Middle frontal gyrus (tissue), 1 donor: Measurements from ENCODE around the gene ZNF135.

Experiments used
- DNase-seq: peaks from one replicate; pipeline ENCODE4 v3.0.0-alpha.2; 2015; ENCODE audit warnings: low spot score; ENCODE audit errors: extremely low spot score

The ZNF135 gene

DNA sequence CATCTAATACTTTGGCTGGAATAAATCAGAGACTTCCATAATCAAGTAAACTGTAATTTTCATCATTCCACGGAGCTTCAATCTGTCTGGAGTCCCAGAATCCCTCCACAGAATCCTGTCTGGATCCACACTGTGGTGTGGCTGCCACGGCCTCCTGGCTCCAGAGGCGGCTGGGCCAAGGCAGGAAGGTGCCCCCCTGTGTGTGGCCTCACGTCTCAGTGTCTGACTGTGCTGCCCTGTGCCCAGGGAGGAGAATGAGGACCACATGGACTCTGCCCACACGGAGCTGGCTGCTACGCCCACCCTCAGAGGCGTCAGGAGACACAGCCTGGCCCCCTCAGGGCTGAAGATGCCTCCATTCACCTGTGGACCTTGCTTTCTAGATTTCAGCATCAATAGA is 12.2 kb upstream of the ZNF135 start:
- no peak for DNase-seq

GRCh38 chr19:58047672-58048071 is 11.4 kb upstream of the ZNF135 start:
- DNase-seq: no peak

DNA sequence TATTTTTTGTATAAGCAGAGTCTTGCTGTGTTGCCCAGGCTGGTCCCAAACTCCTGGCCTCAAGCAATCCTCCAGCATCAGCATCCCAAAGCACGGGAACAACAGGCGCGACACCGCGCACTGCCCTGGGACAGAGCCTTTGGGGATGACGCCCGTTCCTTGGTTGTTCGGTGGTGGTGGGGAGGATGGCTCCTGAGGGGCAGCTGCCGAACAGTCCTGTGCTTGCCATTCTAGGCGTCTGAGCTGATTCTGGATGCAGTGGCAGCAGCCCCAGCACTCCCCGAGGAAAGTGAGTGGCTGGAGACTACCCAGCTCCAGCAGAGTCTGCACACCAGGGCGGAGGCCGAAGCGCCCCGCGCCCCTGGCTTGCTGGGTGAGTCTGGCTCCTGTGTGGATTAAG is 6.8 kb upstream of the ZNF135 start:
- no peak for DNase-seq

- DNase-seq: no peak
Measured at GRCh38 chr19:58053480-58054156, 5.5 kb upstream of the ZNF135 start.

DNA sequence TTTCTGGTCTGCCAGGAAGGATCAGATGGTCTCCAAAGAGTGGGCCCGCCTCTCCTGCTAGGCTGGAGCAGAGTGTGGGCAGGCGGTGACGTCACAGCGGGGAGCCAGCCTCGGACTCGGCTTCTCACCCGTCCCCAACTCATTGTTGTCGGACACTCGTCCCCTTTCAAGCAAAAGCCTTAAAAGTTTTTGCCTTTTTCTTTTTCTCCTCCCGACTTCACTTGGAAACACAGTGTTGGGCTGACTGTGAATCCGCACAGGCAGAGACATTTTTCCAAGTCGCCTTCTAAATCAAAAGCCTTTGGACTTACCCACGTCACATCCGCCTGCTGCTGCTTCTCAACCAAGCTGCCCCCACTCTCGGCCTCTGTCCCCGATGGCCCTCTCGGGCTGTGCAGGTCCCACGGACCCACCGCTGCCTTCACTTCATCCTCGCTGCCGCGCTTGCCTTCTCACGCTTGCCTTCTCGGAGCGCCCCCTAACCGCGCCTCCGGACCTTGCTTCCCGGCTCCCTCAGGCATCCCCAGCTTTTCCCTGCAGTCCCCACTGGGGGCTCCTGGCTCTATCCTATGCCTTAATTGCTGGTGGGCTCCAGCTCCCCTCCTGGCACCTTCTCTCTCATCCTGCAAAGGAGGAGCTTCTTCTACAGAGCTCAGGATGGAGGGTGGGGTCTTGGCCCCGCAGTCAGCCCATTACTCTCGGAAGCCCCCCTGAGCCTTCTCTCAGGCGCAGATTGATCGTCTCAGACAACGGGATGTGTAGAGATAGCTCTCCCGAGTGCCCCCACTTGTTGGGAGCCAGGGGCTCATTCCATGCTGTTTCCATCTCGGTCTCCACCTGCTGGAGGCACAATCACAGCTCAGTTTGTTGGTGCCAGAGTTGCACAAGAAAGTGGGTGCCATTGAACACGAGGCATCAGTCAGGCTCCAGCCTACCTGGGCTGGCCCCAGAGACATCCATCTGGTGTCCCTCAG is 3.9 kb upstream of the ZNF135 start:
- DNase-seq: peak; percentile 22

DNA sequence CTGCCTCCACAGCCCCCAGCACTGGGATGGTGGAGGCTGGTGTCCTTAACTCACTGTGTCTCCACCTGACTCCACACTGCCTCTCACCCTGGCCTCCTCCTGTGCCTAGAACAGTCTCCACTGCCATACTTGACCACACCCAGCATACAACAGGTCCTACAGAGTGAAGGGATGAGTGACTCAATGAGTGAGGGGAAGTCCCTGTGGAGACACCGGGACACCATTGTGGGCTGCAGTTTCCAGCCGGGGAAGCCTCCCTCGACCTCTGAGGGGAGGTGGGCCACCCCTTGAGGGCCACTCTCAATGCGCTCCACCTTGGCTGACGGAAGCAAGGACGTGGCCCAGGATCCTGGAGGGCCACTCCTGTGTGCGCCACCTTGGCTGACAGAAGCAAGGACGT is 2.8 kb upstream of the ZNF135 start:
- DNase-seq: no peak

DNA sequence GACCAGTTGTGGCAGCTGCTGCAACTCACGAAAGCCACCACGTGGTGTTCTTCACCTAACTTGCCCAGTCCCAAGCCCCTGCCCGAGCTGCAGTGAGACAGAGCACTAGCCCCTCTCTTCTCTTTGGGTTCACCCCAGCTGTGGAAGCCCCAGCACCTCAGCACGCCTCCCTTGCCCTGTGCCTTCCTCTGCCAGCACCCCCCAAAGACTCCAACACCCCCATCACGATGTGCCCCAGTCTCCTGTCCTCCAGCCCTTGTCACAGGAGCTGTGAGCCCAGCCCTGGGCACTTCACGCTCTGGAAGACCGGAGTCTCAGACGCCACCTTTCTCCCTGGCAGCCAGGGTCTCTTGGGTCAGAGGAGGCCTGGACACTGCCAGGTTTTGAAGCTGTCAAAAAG is 2.2 kb upstream of the ZNF135 start:
- no peak for DNase-seq

GRCh38 chr19:58058467-58058866 is 615 bp upstream of the ZNF135 start:
- DNase-seq: no peak

DNA sequence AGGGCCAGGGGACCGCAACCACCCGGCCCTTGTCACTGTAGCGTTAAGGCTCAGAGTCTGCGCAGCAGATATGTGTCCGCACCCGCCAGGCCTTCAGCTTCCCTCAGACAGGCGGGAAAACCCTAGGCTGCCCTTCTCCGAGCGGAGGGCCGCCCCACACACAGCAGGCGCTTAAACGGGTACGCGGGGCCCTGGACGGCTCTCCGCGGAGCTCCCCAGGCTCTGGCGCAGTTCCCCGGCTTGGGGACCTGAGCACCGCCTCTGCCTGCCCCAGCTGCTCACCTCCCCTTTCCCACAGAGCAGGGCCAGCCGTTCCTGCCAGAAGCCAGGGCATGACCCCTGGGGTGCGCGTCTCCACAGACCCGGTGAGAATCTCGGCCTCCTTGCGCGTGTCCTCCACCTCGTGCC is 593 bp downstream of the ZNF135 start:
- DNase-seq: no peak

DNA sequence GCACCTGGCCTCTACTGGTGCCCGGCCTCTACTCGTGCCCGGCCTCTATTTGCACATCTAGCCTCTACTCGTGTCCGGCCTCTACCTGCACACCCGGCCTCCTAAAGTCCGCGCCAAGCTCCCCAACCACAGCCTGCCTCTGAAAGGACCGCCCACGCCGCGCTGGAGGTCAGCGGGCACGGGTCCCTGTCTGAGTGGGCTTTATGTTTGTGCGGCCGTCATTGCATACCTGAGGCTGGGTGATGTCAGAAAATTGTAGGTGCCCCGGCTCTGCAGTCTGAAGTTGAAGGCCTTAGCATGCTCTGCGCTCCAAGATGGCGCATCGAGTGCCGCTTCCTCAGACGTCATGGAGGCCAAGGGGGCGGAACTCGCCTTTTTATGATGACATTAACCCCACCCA is 1.1 kb downstream of the ZNF135 start:
- DNase-seq: no peak

- no peak for DNase-seq
Measured at GRCh38 chr19:58063712-58064111, 4.6 kb downstream of the ZNF135 start.

- no peak for DNase-seq
Measured at GRCh38 chr19:58067240-58067912, 8.3 kb downstream of the ZNF135 start.

DNA sequence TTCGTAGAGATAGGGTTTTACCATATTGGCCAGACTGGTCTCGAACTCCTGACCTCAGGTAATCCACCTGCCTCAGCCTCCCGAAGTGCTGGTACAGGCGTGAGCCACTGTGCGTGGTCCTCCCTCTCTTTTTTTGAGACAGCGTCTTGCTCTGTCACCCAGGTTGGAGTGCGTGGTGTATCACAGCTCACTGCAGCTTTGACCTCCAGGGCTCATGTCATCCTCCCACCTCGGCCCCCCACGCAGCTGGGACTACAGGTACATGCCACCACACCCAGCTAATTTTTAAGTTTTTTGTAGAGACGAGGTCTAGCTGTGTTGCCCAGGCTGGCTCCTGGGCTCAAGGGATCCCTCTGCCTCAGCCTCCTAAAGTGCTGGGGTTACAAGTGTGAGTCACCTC is 20.7 kb downstream of the ZNF135 start:
- DNase-seq: no peak

- DNase-seq: no peak
Measured at GRCh38 chr19:58083021-58083420, 23.9 kb downstream of the ZNF135 start.

DNA sequence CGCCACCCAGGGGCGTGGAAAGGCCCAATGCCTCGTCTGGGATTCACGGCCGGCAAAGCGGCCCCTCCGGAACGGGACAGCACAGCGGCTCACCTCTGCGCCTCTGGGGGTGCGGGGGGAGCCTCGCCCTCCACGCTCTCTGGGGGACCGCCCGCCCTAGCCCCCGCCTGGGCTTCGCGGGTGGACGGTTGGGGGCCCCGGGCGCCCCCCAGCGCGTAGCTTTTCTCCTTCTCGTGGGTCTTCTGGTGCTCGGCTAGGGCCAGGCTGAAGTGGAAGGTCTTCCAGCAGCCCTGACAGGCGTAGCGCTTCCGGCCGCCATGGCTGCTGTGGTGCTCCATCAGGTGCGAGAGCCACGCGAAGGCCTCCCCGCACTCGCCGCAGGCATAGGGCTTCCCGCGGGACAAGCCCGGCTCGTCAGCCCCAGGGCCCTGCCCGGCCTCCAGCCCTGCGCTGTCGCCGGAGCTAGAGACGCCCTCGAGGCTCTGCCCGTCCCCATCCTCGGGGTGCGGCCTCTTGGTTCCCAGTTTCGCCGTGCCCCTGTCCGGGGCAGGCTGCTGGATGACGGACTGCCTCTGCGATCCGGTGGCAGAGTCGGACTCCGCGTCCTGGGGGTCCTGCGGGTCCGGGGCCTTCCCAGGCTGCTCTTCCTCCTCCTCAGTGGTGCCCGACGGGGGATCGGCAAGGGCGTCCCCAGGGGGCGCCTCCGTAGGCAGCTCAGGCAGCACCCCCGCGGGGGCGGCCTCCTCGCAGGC is 25.7 kb downstream of the ZNF135 start:
- DNase-seq: no peak

GRCh38 chr19:58085348-58085875 is 26.3 kb downstream of the ZNF135 start:
- DNase-seq: no peak

DNA sequence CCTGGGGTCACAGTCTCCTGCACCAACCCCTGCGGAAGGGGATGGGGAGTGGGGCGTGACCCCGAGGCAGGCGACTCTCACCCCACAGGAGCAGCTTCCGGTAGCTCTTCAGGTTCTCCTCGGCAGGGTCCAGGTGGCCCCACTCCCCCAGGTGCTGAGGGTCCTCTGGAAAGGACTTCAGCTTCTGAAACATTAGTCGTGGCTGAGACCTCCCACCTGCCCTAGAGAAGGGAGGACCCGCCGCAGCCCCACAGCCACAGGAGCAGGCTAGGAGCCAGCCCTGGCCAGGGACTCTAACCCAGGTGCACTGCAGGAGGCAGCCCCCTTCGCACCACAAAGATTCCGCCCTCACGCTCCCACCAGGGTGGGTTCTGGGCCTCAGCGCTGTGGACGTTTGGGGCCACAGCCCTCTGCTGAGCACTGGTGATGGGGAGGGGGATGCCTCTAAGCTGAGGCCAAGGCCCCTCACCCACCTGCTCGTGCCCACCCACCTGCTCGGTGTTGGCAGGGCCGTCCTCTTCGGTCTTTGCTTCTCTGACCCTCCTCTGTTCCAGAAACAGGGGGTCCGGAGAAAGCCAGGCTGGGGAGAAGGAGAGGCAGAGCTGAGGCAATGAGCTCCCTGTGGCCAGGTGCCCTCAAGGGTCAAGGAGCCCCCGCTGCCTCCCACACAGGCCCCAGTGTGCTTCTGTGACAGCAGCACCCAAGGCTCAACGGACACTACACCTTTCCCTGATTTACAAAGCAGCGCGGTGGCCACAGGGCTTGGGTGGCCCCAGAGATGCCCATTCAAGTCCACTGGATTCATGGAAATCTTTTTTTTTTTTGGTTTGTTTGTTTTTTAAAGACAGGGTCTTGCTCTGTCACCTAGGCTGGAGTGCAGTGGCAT is 28.0 kb downstream of the ZNF135 start:
- no peak for DNase-seq

DNA sequence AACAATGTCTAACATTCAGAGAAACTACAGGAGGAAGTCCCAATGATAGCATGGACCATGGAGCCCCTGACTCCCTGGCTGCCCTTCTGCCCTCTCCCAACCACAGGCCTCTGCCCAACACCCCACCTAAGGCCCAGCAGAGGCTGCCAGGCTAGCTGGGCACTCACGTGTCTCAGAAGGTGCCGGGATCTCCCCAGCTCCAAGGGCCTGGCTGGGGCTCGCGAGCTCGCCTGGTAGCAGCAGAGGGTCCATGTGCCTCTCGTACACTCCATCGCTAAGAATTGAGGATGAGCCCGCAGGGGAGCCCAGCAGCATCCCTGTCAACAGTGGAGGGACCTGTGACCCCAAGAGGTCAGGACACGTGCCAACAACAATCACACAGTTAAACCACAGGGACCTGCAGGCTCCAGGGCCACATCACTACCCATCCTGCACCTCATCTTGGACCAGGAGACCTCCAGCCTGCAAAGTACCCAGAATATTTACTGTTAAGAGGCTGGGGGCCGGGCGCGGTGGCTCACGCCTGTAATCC is 29.5 kb downstream of the ZNF135 start:
- DNase-seq: no peak

- no peak for DNase-seq
Measured at GRCh38 chr19:58089846-58090245, 30.8 kb downstream of the ZNF135 start.
